IPS DF 19.7 (cell line): Measurements from ENCODE around the gene TAF5.
"Not testable (repeated sequence)": the region's sequence is repeated elsewhere in the genome, so short reads cannot be mapped to it uniquely, and the experiment has no call there.

Experiments used
- DNase-seq: peaks from one replicate; pipeline ENCODE4 v3.0.0-alpha.2; 2013; ENCODE audit warnings: low read depth, low spot score

TAF5 gene

DNA sequence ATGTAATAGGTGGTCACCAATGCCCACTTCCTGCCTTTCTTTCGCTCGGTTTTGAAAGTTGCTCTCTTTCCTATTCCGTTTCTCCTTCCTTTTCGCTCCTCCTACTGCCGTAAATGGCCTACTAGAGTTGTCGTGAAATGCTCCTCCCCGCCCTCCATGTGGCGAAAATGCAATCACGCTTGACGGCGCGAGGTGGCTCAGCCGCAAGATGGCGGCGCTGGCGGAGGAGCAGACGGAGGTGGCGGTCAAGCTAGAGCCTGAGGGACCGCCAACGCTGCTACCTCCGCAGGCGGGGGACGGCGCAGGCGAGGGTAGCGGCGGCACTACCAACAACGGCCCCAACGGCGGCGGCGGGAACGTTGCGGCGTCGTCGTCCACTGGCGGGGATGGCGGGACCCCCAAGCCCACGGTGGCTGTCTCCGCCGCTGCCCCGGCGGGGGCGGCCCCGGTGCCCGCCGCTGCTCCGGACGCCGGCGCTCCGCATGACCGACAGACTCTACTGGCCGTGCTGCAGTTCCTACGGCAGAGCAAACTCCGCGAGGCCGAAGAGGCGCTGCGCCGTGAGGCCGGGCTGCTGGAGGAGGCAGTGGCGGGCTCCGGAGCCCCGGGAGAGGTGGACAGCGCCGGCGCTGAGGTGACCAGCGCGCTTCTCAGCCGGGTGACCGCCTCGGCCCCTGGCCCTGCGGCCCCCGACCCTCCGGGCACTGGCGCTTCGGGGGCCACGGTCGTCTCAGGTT is at the start of gene TAF5:
Gene TAF5 (plus strand): TSS at position 195 of the 737 bp plus-strand sequence. CDS start 14 bp downstream, at position 209.
- DNase-seq = peak; percentile 92

DNA sequence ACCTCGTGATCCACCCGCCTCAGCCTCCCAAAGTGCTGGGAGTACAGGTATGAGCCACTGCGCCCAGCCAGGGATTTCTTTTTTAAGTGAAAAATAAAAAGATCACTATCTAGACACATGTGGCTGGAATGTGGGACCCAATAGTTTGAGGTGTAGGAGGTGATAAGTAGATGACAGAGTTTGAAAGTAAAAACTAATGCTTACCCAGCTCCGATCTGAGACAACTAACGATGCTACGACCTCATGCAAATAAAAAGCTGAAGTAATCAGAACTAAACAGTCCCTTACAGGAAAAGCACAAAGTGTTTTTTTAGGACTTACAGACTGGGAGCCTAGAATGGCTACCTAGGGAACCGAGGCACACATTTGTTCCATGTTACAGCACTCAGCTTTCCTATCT is 39.9 kb upstream of the TAF5 start:
- DNase-seq = no peak

DNA sequence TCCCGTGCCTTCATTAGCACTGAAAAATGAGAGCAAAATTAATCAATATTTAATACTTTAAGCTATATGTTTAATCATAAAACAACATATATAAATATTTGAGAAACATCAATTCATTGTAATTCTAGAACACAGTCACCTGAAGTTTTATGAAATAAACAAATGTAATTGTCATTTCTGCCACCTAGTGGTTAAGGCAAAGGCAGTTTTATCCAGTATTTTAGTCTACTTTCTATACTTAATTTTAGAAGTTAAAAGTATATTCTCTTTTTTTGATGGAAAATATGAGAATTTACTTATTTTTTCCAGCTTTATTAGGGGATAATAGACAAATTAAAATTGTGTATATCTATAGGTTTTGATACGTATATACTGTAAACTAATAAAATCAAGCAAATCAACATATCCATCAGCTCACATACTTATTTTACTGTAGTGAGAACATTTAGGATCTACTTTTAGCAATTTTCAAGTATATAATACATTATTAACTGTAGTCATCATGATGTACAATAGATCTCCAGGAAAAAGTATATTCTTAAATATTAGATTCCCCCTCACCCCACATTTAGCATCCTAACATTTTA is 33.7 kb upstream of the TAF5 start:
- no peak for DNase-seq

DNA sequence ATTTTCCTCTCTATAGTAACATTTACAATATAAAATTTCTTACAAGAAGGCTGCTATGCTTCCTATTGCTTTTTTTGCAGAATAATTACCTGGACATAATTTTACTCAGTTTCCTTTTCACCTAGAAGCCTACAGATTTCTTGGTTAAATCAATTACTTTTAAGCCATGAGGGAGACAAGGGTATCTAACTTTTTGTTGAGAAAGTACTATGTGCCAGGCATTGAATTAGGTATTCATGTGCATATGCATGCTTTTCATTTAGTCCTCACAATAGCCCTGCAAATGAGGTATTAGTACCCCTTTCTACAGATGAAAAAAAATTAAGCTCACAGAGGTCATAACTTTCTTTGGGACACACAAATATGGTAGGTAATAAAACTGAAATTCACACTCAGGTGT is 33.2 kb upstream of the TAF5 start:
- no peak for DNase-seq

DNA sequence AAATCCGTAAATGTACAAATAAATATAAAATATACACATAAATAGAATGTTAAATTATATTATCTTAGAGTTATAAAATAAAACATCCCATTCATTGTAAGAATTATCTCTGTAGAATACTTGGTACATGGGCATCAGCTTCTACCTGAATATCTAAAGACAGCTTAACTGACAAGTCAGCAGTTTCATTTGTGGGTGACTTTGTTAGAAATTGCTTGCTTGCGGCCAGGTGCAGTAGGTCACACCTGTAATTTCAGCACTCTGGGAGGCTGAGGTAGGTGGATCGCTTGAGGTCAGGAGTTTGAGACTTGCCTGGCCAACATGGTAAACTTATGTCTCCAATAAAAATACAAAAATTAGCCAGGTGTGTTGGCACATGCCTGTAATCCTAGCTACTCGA is 31.4 kb upstream of the TAF5 start:
- DNase-seq = no peak

DNA sequence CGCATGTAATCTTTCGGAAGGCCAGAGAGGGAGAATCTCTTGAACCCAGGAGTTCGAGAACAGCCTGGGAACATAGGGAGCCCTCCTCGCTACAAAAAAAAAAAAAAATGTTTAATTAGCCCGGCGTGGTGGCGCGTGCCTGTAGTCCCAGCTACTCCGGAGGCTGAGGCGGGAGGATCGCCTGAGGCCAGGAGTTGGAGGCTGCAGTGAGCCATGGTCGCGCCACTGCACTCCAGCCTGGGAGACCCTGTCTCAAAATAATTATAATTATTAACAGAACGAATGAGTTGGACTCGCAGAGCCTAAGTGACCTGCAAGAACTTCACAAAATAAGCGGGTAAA is 17.6 kb upstream of the TAF5 start:
- no peak for DNase-seq

DNA sequence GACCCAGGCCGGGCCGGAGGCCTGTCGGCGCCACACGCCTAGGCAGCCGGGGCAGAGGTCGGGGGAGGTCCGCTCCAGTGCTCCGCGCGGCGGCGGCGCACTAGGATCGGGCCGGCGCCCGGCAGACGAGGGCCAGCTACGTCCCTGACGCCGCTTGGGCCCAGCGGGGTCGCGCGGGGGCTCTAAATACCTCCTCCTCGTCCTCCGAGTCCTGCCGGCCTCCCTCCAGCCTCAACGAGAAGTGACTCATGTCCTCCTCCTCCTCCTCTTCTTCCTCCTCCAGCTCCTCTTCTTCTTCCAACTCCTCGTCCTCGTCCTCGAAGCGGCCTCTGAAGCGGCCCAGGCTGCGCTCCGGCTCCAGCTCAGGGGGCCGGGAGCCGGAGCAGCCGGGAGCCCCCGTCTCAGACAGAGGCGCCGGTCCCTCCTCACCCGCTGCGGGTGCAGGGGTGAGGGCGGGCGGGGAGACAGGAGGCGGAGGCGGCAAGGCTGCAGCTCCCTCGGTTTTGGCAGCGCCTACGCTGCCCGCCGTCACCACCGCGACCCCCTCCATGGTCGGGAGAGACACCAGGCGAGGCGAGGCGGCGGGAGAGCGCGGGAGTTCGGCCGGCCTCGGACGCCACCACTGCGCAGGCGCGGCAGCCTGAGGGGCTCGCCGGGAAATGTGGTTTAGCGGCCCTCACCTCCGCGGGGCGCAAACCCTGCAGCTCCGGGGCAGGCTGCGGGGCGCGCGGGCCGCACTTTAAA is 17.1 kb upstream of the TAF5 start, which contains the start of gene PCGF6:
Gene PCGF6 (minus strand): TSS at position 624 of the 744 bp plus-strand sequence. CDS start 74 bp downstream, at position 550.
- DNase-seq = peak; percentile 47

DNA sequence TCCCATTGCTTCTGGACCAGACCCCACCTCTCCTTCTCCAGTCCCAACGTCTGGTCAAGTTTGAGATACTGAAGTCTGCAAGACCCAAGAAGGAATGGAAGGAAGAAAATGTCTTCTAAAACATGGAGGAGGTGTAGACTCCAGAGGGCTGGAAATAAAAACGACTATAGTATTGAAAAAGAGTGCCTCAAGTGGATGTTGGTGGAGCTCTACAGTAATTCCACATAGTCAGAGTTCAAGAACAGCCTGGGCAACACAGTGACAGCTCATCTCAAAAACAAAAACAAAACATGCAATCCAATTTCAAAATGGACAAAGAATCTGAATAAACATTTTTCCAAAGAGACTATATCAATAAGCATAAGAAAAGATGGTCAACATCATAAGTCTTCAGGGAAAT is 14.5 kb upstream of the TAF5 start:
- DNase-seq = no peak

DNA sequence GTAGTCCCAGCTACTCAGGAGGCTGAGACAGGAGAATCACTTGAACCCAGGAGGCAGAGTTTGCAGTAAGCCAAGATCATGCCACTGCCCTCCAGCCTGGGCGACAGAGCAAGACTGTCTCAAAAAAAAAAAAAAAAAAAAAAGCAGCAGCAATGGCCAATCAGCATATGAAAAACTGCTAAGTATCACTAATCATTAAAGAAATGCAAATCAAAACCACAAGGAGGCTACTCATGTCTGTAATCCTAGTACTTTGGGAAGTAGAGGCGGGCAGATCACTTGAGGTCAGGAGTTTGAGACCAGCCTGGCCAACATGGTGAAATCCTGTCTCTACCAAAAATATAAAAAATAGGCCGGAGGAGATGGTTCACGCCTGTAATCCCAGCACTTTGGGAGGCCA is 13.2 kb upstream of the TAF5 start:
- DNase-seq = not testable (repeated sequence)

DNA sequence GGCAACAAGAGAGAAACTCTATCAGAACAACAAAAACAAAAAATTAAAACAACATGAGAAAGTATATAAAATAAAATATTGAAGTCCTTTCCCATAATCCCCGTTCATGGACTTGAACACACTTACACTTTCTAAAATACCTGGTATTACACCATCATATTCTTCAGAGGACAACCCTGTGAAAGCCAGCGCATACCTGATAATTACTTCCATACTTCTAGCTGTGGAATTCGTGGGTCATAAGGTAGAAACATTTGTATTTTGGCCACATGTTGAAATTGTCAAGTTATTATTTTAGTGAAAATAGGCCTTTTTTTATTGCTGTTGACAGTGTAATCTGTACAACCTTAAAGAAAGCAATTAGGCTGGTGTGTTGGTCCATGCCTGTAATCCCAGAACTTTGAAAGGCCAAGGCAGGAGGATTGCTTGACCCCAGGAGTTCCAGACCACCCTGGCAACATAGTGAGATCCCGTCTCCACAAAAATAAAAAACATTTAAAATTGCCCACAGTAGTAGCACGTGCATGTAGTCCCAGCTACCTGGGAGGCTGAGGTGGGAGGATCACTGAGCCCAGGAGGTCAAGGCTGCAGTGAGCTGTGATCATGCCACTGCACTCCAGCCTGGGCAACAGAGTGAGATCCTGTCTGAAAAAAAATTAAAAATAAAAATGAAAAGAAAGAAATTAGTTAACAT is 11.7 kb upstream of the TAF5 start:
- no peak for DNase-seq

DNA sequence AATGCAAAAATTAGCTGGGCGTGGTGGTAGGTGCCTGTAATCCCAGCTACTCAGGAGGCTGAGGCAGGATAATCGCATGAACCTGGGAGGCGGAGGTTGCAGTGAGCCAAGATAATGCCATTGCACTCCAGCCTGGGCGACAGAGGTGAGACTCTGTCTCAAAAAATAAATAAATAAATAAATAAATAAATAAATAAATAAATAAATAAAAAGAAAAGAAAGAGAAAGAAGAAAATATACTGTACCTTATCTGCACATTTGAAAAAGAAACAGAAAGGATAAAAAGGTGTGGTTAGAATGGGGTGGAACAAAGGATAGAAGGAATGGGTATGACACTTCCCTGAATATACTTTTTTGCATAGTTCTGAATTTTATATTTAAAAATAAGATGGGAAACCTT is 8.3 kb upstream of the TAF5 start:
- DNase-seq = not testable (repeated sequence)

DNA sequence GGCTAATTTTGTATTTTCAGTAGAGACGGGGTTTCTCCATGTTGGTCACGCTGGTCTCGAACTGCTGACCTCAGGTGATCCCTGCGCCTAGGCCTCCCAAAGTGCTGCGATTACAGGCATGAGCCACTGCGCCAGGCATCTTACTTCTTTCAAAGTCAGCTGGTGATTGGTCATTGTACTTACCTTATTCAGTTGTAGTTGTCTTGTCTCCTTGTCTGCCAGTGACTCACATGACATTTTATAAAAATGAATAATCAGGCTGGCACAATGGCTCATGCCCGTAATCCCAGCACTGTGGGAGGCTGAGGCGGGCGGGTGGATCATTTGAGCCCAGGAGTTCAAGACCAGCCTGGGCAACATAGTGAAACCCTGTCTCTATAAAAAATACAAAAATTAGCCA is 7.0 kb upstream of the TAF5 start:
- not testable (repeated sequence) for DNase-seq

DNA sequence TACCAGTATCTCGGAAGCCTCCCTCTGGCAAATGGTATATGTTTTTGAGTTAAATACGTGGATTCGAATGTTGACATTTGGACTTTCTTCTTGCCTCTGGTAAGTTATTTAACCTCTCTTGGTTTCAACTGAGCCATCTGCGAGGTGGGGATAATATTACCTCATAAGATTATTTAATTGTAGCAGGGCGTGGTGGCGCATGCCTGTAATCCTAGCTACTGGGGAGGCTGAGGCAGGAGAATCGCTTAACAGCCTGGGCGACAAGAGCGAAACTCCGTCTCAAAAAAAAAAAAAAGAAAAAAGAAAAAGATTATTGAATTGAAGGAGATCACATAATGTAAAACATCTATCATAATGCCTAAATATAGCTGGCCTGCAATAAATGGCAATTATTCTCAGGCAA is 396 bp upstream of the TAF5 start:
- no peak for DNase-seq

DNA sequence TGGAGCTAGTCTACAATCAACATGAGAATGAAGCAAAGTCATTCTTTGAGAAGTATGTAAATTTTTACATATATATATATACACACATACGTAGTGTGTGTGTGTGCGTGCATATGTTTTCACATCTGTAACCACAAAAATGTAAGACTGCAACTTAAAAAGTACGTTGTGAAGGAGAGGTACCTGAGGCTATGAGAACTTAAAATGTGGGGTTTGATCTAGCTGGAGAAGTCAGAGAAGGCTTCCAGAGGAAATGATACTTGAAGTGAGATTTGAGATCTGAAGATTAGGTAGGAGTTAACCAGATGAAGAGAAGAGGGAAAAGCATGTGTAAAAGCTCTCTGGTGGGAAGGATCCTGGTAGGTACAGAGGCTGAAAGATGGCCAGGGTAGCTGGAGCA is 5.8 kb downstream of the TAF5 start:
- no peak for DNase-seq

DNA sequence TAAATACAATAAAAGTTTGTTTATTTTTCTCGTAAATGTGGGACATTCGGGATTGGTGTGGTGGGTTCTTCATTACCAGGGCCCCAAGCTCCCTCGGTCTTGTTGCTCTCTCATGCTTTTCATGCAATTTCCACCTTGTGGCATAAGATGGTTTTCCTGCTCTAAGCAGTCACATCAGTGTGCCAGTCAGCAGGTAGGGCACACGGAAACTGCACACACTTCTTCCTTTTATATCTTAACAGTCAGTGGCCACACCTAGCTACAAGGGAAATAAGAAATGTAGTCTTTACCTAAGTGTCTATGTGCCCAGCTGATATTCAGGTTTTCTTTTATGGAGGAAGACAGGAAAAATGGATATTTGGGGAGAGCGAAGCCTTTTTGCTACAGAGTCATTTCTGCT is 6.5 kb downstream of the TAF5 start:
- DNase-seq = no peak

DNA sequence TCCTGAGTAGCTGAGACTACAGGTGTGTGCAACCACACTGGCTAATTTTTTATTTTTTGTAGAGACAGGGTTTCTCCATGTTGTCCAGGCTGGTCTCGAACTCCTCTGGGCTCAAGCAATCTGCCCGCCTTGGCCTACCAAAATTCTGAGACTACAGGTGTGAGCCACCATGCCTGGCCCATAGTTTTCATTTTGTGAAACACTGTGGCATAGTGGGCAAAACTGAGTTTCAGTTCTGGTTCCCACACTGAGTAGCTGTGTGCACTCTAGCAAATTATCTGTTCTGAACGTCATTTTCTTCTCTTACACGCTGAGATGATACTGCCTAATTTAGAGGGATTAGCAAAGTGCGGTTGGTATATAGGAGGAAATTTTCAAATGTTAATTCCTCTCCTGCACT is 15.0 kb downstream of the TAF5 start:
- no peak for DNase-seq

DNA sequence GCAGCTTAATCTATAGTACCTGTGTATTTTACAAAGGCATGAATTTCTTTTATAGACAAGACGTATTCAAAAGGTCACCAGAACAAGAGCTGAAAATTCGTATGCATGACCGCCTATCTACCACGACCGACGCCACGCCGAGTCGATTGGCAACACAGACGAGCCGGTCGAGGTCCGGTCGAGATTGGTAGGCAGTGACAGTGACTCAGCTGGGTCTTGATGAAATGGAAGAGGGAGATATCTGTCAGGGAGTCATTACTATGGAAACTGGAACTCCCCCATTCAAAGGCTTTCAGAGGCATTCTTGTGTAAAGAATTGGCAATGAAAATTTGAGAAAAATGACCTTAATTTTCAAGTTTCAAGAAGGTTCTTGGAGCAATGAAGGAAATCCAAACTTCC is 26.4 kb downstream of the TAF5 start:
- no peak for DNase-seq

DNA sequence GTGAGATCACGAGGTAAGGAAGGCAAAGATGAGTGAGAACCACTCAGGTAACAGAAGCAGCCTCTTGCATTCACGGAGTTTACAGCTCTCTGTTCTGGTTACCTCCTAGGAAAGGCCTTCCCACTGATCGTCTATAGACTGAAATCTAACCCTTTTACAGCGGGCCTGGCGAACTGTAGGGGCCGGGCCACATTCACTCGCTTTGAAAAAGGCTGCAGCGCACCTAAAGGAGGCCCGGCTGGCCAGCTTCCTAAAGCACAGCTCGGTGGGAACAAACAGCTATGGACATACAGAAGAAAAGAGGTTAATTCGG is 27.9 kb downstream of the TAF5 start:
- no peak for DNase-seq

DNA sequence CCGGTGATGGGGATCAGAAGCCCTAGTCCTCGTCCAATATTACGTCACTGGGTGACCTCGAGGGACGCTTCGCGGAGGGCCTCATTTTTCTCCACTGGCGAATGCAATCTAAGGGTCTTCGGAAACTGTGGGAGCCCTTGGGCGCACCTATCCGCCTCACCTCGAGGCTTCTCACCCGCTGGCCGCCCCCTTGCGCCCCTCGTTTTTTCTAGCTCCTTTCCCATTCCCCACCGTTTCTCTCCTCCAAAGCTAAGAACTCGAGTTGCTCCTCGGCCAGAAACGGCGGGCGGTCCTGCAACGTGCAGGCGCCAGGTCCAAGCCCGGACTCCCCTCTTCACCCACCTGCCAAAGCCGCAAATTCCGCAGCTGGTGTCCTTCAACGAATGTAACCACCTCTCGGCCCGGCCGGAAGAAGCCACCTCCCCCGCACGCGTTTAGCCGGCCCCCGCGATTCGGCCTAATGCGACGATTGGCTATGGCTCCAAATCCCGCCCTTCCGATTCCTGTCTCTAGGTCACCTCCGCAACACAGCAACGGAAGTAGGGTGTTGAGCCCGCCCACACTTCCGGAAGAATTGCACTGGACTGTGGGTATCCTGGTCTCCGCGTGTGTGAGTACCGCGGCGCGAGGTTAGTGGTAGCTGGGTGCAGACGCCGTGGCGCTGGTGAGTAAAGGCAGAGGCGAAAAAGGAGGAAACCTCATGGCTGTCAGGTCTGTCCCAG is 28.5 kb downstream of the TAF5 start, which contains the start of the genes ATP5MK and PDCD11:
Gene ATP5MK (minus strand): TSS at position 409 of the 722 bp plus-strand sequence. CDS start 4,018 bp downstream, outside the sequence.
Gene PDCD11 (plus strand): TSS at position 560 of the 722 bp plus-strand sequence. CDS start 1,801 bp downstream, outside the sequence.
- peak; percentile 95 for DNase-seq

DNA sequence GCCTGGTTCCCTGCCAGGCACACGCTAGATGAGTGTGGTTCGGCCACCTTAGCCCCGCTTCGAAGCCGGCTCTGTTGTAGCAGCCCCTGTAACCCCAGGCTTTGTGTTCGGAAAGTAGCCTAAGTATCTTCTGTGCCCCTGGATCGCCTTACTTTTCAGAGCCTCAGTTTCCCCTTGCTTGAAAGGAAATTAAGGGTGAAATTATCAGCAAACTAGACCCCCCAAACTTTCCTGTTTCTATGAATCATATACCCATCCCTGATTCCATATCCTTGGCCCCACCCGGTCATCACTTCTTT is 29.0 kb downstream of the TAF5 start:
- no peak for DNase-seq

DNA sequence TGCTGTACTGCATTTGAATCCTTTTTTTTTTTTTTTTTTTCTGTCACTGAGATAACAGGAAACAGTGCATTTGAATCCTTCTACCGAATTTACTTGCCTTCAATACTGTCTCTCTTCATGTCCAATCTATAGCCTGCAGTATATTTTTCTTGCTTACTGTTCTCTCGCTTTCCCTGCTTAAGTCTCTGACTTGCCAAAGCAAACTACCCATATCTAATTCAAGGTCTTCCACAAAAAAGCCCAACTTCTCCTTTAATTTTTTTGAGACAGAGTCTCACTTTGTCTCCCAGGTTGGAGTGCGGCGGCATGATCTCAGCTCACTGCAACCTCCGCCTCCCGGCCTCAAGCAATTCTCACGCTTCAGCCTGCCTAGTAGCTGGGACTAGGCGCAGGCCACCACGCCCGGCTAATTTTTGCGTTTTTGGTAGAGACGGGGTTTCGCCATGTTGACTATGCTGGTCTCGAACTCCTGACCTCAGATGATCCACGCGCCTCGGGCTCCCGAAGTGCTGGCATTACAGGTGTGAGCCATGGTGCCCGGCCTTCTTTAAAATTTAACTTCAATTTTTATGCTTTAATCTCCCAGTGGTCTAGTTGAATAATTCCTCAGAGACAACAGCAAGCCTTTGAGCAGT is 29.5 kb downstream of the TAF5 start:
- no peak for DNase-seq
